ENCODE measurements around the gene GABARAP. TPM values are rescaled to one million over a fixed set of nuclear protein-coding genes. Genes with fewer than 3 reads are reported as not detected.

GABARAP gene
- polyA plus RNA-seq, 1 donor: 724 TPM

- Histone ChIP-seq H3K36me3 (ENCODE audit: control insufficient read depth, insufficient read depth, low read length) (peaks cover 11% of the 10 kb centered on the region), H3K4me1 (ENCODE audit: control insufficient read depth, insufficient read depth, low read length) (no peaks in the 10 kb centered on the region)
- WGBS (ENCODE audit: insufficient coverage, low lambda C conversion rate): no CpG with 5 or more reads among the region's 12 CpGs
Observed at GRCh38 chr17:7191069-7191468, 51.2 kb downstream of the GABARAP start.

GRCh38 chr17:7190276-7190917, 51.9 kb downstream of the GABARAP start:
- Histone ChIP-seq H3K36me3 (ENCODE audit: control insufficient read depth, insufficient read depth, low read length) (peaks cover 5% of the 10 kb centered on the region), H3K4me3 (ENCODE audit: low read length) (no peak overlapping the region), H3K27me3 (ENCODE audit: control insufficient read depth, insufficient read depth, low read length) (no peaks in the 10 kb centered on the region), H3K27ac (ENCODE audit: low read length) (no peak overlapping the region), H3K4me1 (ENCODE audit: control insufficient read depth, insufficient read depth, low read length) (no peaks in the 10 kb centered on the region), H3K9me3 (ENCODE audit: control insufficient read depth, low read depth, low read length) (no peaks in the 10 kb centered on the region)
- no CpG with 5 or more reads among the region's 14 CpGs for WGBS (ENCODE audit: insufficient coverage, low lambda C conversion rate)
- no peak for DNase-seq

More at GRCh38 chr17:7191069-7191468, 51.2 kb downstream of the GABARAP start:
- Histone ChIP-seq H3K4me3 (ENCODE audit: low read length) (no peak overlapping the region), H3K9me3 (ENCODE audit: control insufficient read depth, low read depth, low read length) (no peaks in the 10 kb centered on the region), H3K27ac (ENCODE audit: low read length) (no peak overlapping the region), H3K27me3 (ENCODE audit: control insufficient read depth, insufficient read depth, low read length) (no peaks in the 10 kb centered on the region)
- DNase-seq: no peak

Other genes with a start within 250 kb of the GABARAP start
- 1.2 TPM for gene ALOX12, start 246.4 kb downstream of the GABARAP start, polyA plus RNA-seq
- 244 TPM for gene RNASEK, start 229.8 kb downstream of the GABARAP start, polyA plus RNA-seq
- 7.2 TPM for gene BCL6B, start 219.4 kb downstream of the GABARAP start, polyA plus RNA-seq
- gene SLC16A13, start 206.4 kb downstream of the GABARAP start, polyA plus RNA-seq: 16.9 TPM
- gene SLC16A11, start 198.4 kb downstream of the GABARAP start, polyA plus RNA-seq: 0.94 TPM
- 9.7 TPM for gene CLEC10A, start 162.2 kb downstream of the GABARAP start, polyA plus RNA-seq
- 0.40 TPM for gene ASGR2, start 127.6 kb downstream of the GABARAP start, polyA plus RNA-seq
- 5.7 TPM for gene ASGR1, start 63.1 kb downstream of the GABARAP start, polyA plus RNA-seq
- gene DLG4, start 22.6 kb downstream of the GABARAP start, polyA plus RNA-seq: 16.7 TPM
- gene ACADVL, start 22.5 kb downstream of the GABARAP start, polyA plus RNA-seq: 490 TPM
- 44.5 TPM for gene DVL2, start 7.9 kb downstream of the GABARAP start, polyA plus RNA-seq
- 45.4 TPM for gene PHF23, start 3.0 kb downstream of the GABARAP start, polyA plus RNA-seq
- gene CTDNEP1, start 9.3 kb upstream of the GABARAP start, polyA plus RNA-seq: 124 TPM
- gene ELP5, start 9.8 kb upstream of the GABARAP start, polyA plus RNA-seq: 45.8 TPM
- gene CLDN7, start 20.0 kb upstream of the GABARAP start, polyA plus RNA-seq: 250 TPM
- gene SLC2A4, start 39.3 kb upstream of the GABARAP start, polyA plus RNA-seq: 1.1 TPM
- 2.8 TPM for gene YBX2, start 52.2 kb upstream of the GABARAP start, polyA plus RNA-seq
- gene EIF5A, start 65.2 kb upstream of the GABARAP start, polyA plus RNA-seq: 263 TPM
- gene GPS2, start 72.9 kb upstream of the GABARAP start, polyA plus RNA-seq: 53.0 TPM
- gene NEURL4, start 86.9 kb upstream of the GABARAP start, polyA plus RNA-seq: 28.7 TPM
- gene ACAP1, start 94.1 kb upstream of the GABARAP start, polyA plus RNA-seq: 12.2 TPM
- gene KCTD11, start 109.7 kb upstream of the GABARAP start, polyA plus RNA-seq: 8.2 TPM
- 0.04 TPM for gene TMEM95, start 112.7 kb upstream of the GABARAP start, polyA plus RNA-seq
- gene TNK1, start 138.6 kb upstream of the GABARAP start, polyA plus RNA-seq: 7.4 TPM
- 16.9 TPM for gene PLSCR3, start 152.1 kb upstream of the GABARAP start, polyA plus RNA-seq
- 187 TPM for gene TMEM256, start 161.6 kb upstream of the GABARAP start, polyA plus RNA-seq
- gene NLGN2, start 165.4 kb upstream of the GABARAP start, polyA plus RNA-seq: 12.9 TPM
- not detected for gene SPEM1, start 177.9 kb upstream of the GABARAP start, polyA plus RNA-seq
- not detected for gene SPEM2, start 183.2 kb upstream of the GABARAP start, polyA plus RNA-seq
- not detected for gene SPEM3, start 186.4 kb upstream of the GABARAP start, polyA plus RNA-seq
- gene TMEM102, start 193.0 kb upstream of the GABARAP start, polyA plus RNA-seq: 7.5 TPM
- 1.3 TPM for gene FGF11, start 197.1 kb upstream of the GABARAP start, polyA plus RNA-seq
- 7.4 TPM for gene CHRNB1, start 202.6 kb upstream of the GABARAP start, polyA plus RNA-seq
- 65.6 TPM for gene ZBTB4, start 237.2 kb upstream of the GABARAP start, polyA plus RNA-seq
- gene SLC35G6, start 239.0 kb upstream of the GABARAP start, polyA plus RNA-seq: 0.52 TPM
- 98.7 TPM for gene POLR2A, start 241.9 kb upstream of the GABARAP start, polyA plus RNA-seq